Omental fat pad (tissue), 4 donors: ENCODE measurements around the gene C5orf34. TPM values are rescaled to one million over a fixed set of nuclear protein-coding genes. Genes with fewer than 3 reads are reported as not detected.
A peak's percentile ranks its signal among the peaks of the same experiment; 100 is the strongest.
"Not testable (repeated sequence)": the region's sequence is repeated elsewhere in the genome, so short reads cannot be mapped to it uniquely, and the experiment has no call there.

Experiments used
- ATAC-seq: fragments of 150-250 bp; one replicate; pipeline ENCODE4 v1.9.1; 2016; ENCODE audit warnings: mild to moderate bottlenecking, moderate library complexity; ENCODE audit not compliant: low FRiP score
- DNase-seq: peaks from one replicate; pipeline ENCODE4 v3.0.0-alpha.2; 2019; ENCODE audit warnings: low spot score
- CTCF ChIP-seq, 3 donors: fragments of 450-650 bp; IDR thresholded peaks; one replicate each; pipeline ENCODE4 v1.5.1; 2016 to 2017; ENCODE audit warnings: antibody characterized with exemption in 3 of 3, mild to moderate bottlenecking in 3 of 3, moderate library complexity in 2 of 3
- total RNA-seq, 4 donors: library from RNA; depleted of rRNA; stranded (reverse); fragments of >200 nt; gene quantifications; one replicate each; pipeline ENCODE4 v1.1.0, GENCODE V29; 2016

Gene C5orf34
- total RNA-seq, 4 donors from 2014 or later: 0.56 to 2.3 (median 1.7) TPM

DNA sequence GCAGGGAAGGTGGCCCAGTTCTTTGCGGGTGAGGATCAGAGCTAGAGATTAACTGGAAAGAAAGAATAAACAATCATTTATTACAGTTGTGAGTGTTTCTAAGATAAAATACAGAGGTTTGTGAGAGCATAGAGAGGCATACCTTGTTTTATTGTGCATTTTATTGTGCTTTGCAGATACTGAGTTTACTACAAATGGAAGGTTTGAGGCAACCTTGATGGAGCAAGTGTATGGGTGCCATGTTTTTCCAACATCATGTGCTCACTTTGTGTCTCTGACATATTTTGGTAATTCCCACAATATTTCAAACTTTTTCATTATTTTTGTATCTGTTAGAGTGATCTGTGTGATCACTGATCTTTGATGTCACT lies 715 bp upstream of the C5orf34 start:
- no peak for TF ChIP-seq CTCF (IDR thresholded peaks at IDR 0.05)
- DNase-seq (no peak), ATAC-seq (no peak)

- ATAC-seq (peak; percentile 73), DNase-seq (no peak)
- no peak for TF ChIP-seq CTCF (IDR thresholded peaks at IDR 0.05)
Measured at GRCh38 chr5:43514471-43514815, 505 bp downstream of the C5orf34 start.

DNA sequence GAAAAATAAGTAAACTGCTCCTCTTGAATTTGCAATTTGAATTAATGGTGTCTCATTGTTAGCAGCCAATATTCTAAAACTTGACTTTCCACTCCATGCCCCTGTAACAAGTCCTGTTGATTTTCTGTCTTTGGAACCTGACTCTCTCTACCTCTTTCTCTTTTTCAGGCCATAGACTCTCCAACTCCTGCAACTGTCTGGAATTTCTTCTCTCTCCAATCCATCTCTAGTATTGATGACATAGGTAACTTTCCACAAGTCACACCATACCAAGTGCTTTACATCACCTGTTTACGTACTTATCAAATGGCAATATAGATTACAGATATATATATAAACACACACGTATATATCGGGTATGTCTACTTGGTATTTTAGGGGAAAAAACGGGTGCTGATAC lies 923 bp downstream of the C5orf34 start:
- no peak for ATAC-seq
- DNase-seq: no peak
- TF ChIP-seq CTCF (IDR thresholded peaks at IDR 0.05): no peak

DNA sequence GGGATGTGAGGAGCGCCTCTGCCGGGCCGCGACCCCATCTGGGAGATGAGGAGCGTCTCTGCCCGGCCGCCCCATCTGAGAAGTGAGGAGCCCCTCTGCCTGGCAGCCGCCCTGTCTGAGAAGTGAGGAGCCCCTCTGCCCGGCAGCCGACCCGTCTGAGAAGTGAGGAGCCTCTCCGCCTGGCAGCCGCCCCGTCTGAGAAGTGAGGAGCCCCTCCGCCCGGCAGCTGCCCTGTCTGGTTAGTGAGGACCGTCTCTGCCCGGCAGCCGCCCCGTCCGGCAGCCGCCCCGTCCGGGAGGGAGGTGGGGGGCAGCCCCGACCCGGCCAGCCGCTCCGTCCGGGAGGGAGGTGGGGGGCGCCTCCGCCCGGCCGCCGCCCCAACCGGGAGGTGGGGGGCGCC lies 3.9 kb downstream of the C5orf34 start:
- not testable (repeated sequence) for DNase-seq, ATAC-seq

DNA sequence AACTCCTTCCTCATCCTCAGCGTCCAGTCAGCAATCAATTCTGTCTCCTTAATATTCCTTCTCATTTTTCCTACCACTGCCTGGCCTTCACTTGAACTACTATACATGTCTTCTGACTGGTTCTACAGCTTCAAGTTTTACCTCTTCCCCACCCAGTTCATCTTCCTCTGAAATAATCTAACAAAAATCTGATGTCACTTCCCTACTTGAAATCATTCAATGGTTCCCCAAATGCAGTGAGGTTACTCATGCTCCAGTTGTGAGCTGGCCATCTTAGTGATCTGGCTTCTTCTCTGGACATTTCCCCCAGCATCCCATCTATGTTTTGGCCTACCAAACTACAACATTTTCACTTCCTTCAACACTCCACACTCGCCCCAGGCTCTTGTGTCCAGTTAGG lies 16.4 kb downstream of the C5orf34 start:
- no peak for ATAC-seq
- no peak for TF ChIP-seq CTCF (IDR thresholded peaks at IDR 0.05)
- no peak for DNase-seq

DNA sequence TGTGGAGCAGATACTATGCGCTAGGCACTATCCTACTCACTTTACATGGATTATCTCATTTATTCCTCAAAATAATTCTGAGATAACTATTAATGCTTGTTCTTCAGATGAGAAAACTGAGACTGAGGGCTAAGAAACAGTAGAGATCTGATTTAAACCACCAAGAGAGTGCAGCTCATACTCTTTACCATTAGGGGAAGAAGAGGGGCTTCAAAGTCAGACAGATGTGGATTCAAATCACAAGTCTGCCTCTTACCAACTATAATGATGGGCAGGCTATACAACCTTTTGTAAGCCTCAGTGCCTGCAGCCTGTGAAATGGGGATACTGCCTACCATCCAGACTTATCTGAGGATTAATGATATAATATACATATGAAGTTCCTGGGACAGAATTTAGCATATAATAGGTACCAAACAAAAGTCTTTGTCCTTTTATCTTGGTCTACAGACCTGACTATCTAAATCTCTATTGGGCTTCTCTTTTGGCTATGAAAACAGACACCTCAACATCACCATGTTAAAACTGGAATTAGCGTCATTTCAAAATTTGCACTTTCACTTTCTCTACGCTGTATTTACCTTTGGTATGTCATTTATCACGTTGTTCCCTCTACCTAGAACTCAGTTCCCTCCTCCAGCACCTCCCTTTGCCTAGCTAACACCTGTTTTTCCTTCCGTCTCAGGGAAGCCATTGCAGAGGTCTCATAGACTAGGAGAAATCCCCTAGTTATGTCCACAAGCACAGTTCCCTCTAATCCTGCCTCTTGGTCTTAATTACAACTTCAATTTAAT lies 17.4 kb downstream of the C5orf34 start:
- DNase-seq: no peak
- TF ChIP-seq CTCF (IDR thresholded peaks at IDR 0.05): no peak
- ATAC-seq: no peak

DNA sequence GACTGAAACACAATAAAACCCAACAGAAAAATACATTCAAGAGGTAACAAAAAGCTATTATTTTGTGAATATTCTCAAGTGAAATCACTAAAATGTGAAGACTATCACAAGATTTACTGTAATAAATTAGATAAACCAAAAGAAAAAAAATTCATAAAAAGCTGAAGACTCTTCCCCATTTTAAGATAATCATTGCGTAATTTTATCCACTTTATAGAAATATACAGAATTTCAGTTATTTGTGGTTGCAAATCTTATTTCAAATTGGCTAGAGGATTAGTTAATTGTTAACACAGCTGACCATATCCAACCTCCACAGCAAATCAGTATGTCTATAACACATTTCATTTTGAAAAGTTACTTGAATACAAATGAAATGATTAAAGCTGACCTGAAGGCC lies 23.6 kb downstream of the C5orf34 start:
- DNase-seq (no peak), ATAC-seq (no peak)
- no peak for TF ChIP-seq CTCF (IDR thresholded peaks at IDR 0.05)
